Lower lobe of right lung (tissue), 2 donors: ENCODE measurements around the gene GNAQ. TPM values are rescaled to one million over a fixed set of nuclear protein-coding genes. Genes with fewer than 3 reads are reported as not detected.

Experiments
- ATAC-seq, 2 donors: fragments of 200-7000 bp; cut with Tn5 transposase; one replicate each; pipeline ENCODE4 v1.9.1; 2020 to 2022; ENCODE audit warnings: mild to moderate bottlenecking in 2 of 2, moderate library complexity in 2 of 2
- DNase-seq: peaks from one replicate; pipeline ENCODE4 v3.0.0-alpha.2; 2020
- H3K27ac ChIP-seq: fragments of 200-600 bp; one replicate; pipeline ENCODE4 v1.8.0; 2022
- H3K27me3 ChIP-seq: fragments of 200-600 bp; one replicate; pipeline ENCODE4 v1.8.0; 2022; ENCODE audit warnings: low read depth
- H3K36me3 ChIP-seq: fragments of 200-600 bp; one replicate; pipeline ENCODE4 v1.8.0; 2022; ENCODE audit warnings: mild to moderate bottlenecking
- H3K4me1 ChIP-seq: fragments of 200-600 bp; one replicate; pipeline ENCODE4 v1.8.0; 2022
- H3K4me3 ChIP-seq: fragments of 200-600 bp; one replicate; pipeline ENCODE4 v1.8.0; 2022; ENCODE audit warnings: mild to moderate bottlenecking
- H3K9me3 ChIP-seq: fragments of 200-600 bp; one replicate; pipeline ENCODE4 v1.8.0; 2022
- CTCF ChIP-seq: fragments of 200-600 bp; IDR thresholded peaks from one replicate; pipeline ENCODE4 v1.8.0; 2022; ENCODE audit warnings: antibody characterized with exemption, mild to moderate bottlenecking
- intact Hi-C: fragments of 100-400 bp; cut with DNase I; formaldehyde crosslinking; loops from one replicate; pipeline ENCODE4 v1.11.0; 2022
- total RNA-seq: library from RNA; stranded (reverse); fragmentation: NEBNext Ultra II Directional; extraction: Animal tissue kit (Norgen Biotek cat#: 25700); gene quantifications from one replicate; pipeline ENCODE4 v1.2.1, GENCODE V29; 2021
- donor health status: DM: no; HTN: yes; CAD: no; lungs with severe emphysema.

GNAQ gene
- total RNA-seq, 1 donor from 2014 or later, result 130 TPM

DNA sequence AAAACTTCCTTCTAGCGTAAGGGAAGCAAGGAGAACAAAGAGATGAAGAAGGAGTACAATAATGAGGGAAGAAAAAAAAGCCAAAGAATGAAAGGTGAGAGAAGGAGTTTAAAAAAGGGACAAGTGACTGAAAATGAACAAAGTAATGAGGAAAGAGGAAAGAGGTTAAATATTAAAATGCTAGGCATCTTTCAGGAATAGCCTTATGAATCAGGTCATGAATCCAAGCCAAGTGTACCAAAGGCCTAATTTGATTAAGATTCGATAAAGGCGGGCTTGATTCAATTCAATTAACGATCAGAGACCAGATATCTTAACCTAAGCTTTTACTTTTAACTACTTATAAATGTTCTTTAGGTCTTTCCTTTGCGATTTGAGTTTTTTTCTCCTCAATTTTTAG lies 241.7 kb downstream of the GNAQ start:
- no peak overlapping the region for H3K27ac ChIP-seq
- no peak overlapping the region for H3K4me3 ChIP-seq
- intact Hi-C loops, result no loop called here
- no peaks in the 10 kb centered on the region for H3K9me3 ChIP-seq
- DNase-seq, result no peak
- peaks cover 12% of the 10 kb centered on the region for H3K4me1 ChIP-seq
- peaks cover 45% of the 10 kb centered on the region for H3K36me3 ChIP-seq
- no peaks in the 10 kb centered on the region for H3K27me3 ChIP-seq
- TF ChIP-seq CTCF, result no peak
- ATAC-seq, result no peak

- Histone ChIP-seq H3K4me1 (peaks cover 4% of the 10 kb centered on the region), H3K9me3 (no peaks in the 10 kb centered on the region)
- ATAC-seq, result no peak
Observed at GRCh38 chr9:77785341-77785740, 246.3 kb downstream of the GNAQ start.

GRCh38 chr9:77783518-77783917 lies 248.1 kb downstream of the GNAQ start:
- no peak for TF ChIP-seq CTCF
- Histone ChIP-seq H3K36me3 (peaks cover 17% of the 10 kb centered on the region), H3K9me3 (no peaks in the 10 kb centered on the region), H3K4me3 (no peak overlapping the region), H3K4me1 (peaks cover 4% of the 10 kb centered on the region), H3K27me3 (no peaks in the 10 kb centered on the region), H3K27ac (no peak overlapping the region)
- ATAC-seq (no peak), DNase-seq (no peak)
- intact Hi-C loops, result no loop called here

More at GRCh38 chr9:77785341-77785740, 246.3 kb downstream of the GNAQ start:
- no peaks in the 10 kb centered on the region for H3K27me3 ChIP-seq
- no peak for DNase-seq
- no peak for TF ChIP-seq CTCF
- H3K4me3 ChIP-seq, result no peak overlapping the region
- H3K27ac ChIP-seq, result no peak overlapping the region
- intact Hi-C loops, result no loop called here
- H3K36me3 ChIP-seq, result peaks cover 31% of the 10 kb centered on the region

GRCh38 chr9:77779010-77779409 lies 252.6 kb downstream of the GNAQ start:
- H3K4me3 ChIP-seq, result no peak overlapping the region
- TF ChIP-seq CTCF, result no peak
- ATAC-seq (no peak), DNase-seq (no peak)
- no peaks in the 10 kb centered on the region for H3K9me3 ChIP-seq
- H3K4me1 ChIP-seq, result peaks cover 4% of the 10 kb centered on the region
- intact Hi-C loops, result no loop called here
- no peak overlapping the region for H3K27ac ChIP-seq
- H3K27me3 ChIP-seq, result no peaks in the 10 kb centered on the region
- no peaks in the 10 kb centered on the region for H3K36me3 ChIP-seq

GRCh38 chr9:77773381-77773780 lies 258.2 kb downstream of the GNAQ start:
- DNase-seq (no peak), ATAC-seq (no peak)
- Histone ChIP-seq H3K4me3 (no peak overlapping the region), H3K27ac (no peak overlapping the region), H3K4me1 (peaks cover 12% of the 10 kb centered on the region), H3K9me3 (no peaks in the 10 kb centered on the region), H3K36me3 (peaks cover 12% of the 10 kb centered on the region), H3K27me3 (no peaks in the 10 kb centered on the region)
- TF ChIP-seq CTCF, result no peak
- intact Hi-C loops, result no loop called here

DNA sequence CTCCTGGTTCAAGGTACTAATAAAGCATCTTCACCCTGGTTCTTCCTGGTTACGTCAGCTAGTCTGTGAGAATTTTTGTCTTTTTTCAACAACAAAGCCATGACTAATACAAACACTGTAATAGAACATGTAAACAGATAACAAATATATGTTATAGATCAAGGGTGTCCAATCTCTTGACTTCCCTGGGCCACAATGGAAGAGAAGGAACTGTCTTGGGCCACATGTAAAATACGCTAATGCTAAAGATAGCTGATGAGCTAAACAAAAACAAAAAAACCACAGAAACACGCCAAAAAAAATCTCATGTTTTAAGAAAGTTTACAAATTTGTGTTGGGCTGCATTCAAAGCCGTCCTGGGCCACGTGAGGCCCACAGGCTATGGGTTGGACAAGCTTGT lies 259.0 kb downstream of the GNAQ start:
- peaks cover 12% of the 10 kb centered on the region for H3K36me3 ChIP-seq
- H3K27ac ChIP-seq, result no peak overlapping the region
- ATAC-seq, result no peak
- intact Hi-C loops, result no loop called here
- H3K4me1 ChIP-seq, result peaks cover 12% of the 10 kb centered on the region
- TF ChIP-seq CTCF, result no peak
- no peak for DNase-seq
- H3K4me3 ChIP-seq, result no peak overlapping the region
- no peaks in the 10 kb centered on the region for H3K27me3 ChIP-seq
- no peaks in the 10 kb centered on the region for H3K9me3 ChIP-seq
